Cerebellar nuclear complex (tissue), 1 donor: Measurements from ENCODE around the gene ELMO3.

Experiments
- DNase-seq, 2 experiments: peaks; one replicate each; lab custom pipeline; 2025; lab: John Stamatoyannopoulos, UW

ELMO3 gene

GRCh38 chr16:67199011-67199807 is at the start of gene ELMO3:
TSS of gene ELMO3 (plus strand) at chr16:67199131. CDS start at chr16:67199327, 196 bp downstream.
- DNase-seq: no peak

GRCh38 chr16:67149276-67150046 is 49.5 kb upstream of the ELMO3 start:
- DNase-seq: no peak

- no peak for DNase-seq
These were observed 48.7 kb upstream of the ELMO3 start for GRCh38 chr16:67150047-67150832.

- no peak for DNase-seq
These were observed 48.0 kb upstream of the ELMO3 start, which contains the start of gene B3GNT9 for GRCh38 chr16:67150833-67151396. TSS of gene B3GNT9 (minus strand) at chr16:67150998. CDS start at chr16:67150485, 513 bp downstream.

GRCh38 chr16:67151431-67152097 is 47.4 kb upstream of the ELMO3 start:
- DNase-seq: no peak

GRCh38 chr16:67154578-67155294 is 44.2 kb upstream of the ELMO3 start:
- no peak for DNase-seq

- DNase-seq: no peak
These were observed 43.4 kb upstream of the ELMO3 start for GRCh38 chr16:67155295-67156142.

- no peak for DNase-seq
These were observed 42.6 kb upstream of the ELMO3 start for GRCh38 chr16:67156143-67156844.

GRCh38 chr16:67157106-67157748 is 41.7 kb upstream of the ELMO3 start:
- no peak for DNase-seq

- no peak for DNase-seq
These were observed 40.9 kb upstream of the ELMO3 start for GRCh38 chr16:67157892-67158635.

GRCh38 chr16:67158637-67159600 is 40.0 kb upstream of the ELMO3 start:
- DNase-seq: no peak

GRCh38 chr16:67161595-67162058 is 37.3 kb upstream of the ELMO3 start:
- DNase-seq: peak in 1 of 2 experiments; percentile 27

- DNase-seq: no peak
These were observed 36.3 kb upstream of the ELMO3 start for GRCh38 chr16:67162506-67163163.

- DNase-seq: peak in 1 of 2 experiments; percentile 48
These were observed 35.5 kb upstream of the ELMO3 start for GRCh38 chr16:67163164-67163998.

- no peak for DNase-seq
These were observed 34.9 kb upstream of the ELMO3 start for GRCh38 chr16:67163999-67164558.
